IMR-90 (cell line): ENCODE data around the gene DDX46. TPM values are rescaled to one million over a fixed set of nuclear protein-coding genes. Genes with fewer than 3 reads are reported as not detected.

Experiments used
- ATAC-seq: fragments of 200-7000 bp; cut with Tn5 transposase; 2 replicates; pipeline ENCODE4 v1.9.1; 2020; ENCODE audit warnings: low read depth, mild to moderate bottlenecking, moderate library complexity
- BruUV-seq: library from RNA; stranded (reverse); fragments of 400-500 nt; replicated peaks from 2 replicates; lab custom pipeline; 2021; lab: Mats Ljungman, UMichigan
- CTCF ChIA-PET: fragments of 300-600 bp; formaldehyde crosslinking; extraction: SDS; loops from one replicate; lab custom pipeline; 2021; ENCODE audit warnings: antibody characterized with exemption; lab: Yijun Ruan, JAX
- POLR2A ChIA-PET: fragments of 300-600 bp; sonication (Branson Sonifier 250); formaldehyde crosslinking; loops from one replicate; lab custom pipeline; 2022; ENCODE audit warnings: antibody characterized with exemption; ENCODE audit not compliant: unreplicated experiment; lab: Charles Lee
- DNase-seq: peaks from one replicate; pipeline ENCODE4 v3.0.0; 2013
- H2AFZ ChIP-seq: replicated peaks from 2 replicates; pipeline ENCODE3; 2013; ENCODE audit warnings: low read length, mild to moderate bottlenecking; ENCODE audit not compliant: poor library complexity
- H2AK5ac ChIP-seq: 2 replicates; pipeline ENCODE4 v1.6.1; 2013; ENCODE audit warnings: low read depth, low read length, inconsistent platforms
- H2AK9ac ChIP-seq: replicated peaks from 2 replicates; pipeline ENCODE3; 2013; ENCODE audit warnings: mild to moderate bottlenecking, low read depth, low read length, moderate library complexity; ENCODE audit not compliant: poor library complexity
- H2BK120ac ChIP-seq: 2 replicates; pipeline ENCODE4 v1.6.1; 2013; ENCODE audit warnings: low read depth, low read length, inconsistent platforms
- H2BK15ac ChIP-seq: 3 replicates; pipeline ENCODE4 v1.6.1; 2013; ENCODE audit warnings: low read depth, low read length, inconsistent platforms
- H2BK20ac ChIP-seq: 2 replicates; pipeline ENCODE4 v1.6.1; 2013; ENCODE audit warnings: low read depth, mild to moderate bottlenecking, inconsistent platforms, low read length, moderate library complexity
- H2BK5ac ChIP-seq: 2 replicates; pipeline ENCODE4 v1.6.1; 2013; ENCODE audit warnings: mild to moderate bottlenecking, low read depth, low read length, inconsistent platforms; ENCODE audit not compliant: poor library complexity, severe bottlenecking
- H3K14ac ChIP-seq: replicated peaks from 2 replicates; pipeline ENCODE4 v1.6.1; 2013; ENCODE audit warnings: low read depth, low read length, inconsistent platforms
- H3K18ac ChIP-seq: 2 replicates; pipeline ENCODE4 v1.6.1; 2013; ENCODE audit warnings: low read depth, low read length, control low read depth
- H3K23ac ChIP-seq: 2 replicates; pipeline ENCODE4 v1.6.1; 2013; ENCODE audit warnings: low read depth, low read length, inconsistent platforms
- H3K27ac ChIP-seq: 2 replicates; pipeline ENCODE4 v1.5.1; 2013; ENCODE audit warnings: mild to moderate bottlenecking, control low read depth, low read length; ENCODE audit not compliant: insufficient read depth
- H3K27me3 ChIP-seq: 2 replicates; pipeline ENCODE4 v1.6.1; 2013; ENCODE audit warnings: low read length; ENCODE audit not compliant: control insufficient read depth, insufficient read depth
- H3K36me3 ChIP-seq: 2 replicates; pipeline ENCODE4 v1.6.1; 2013; ENCODE audit warnings: low read length, mixed read lengths; ENCODE audit not compliant: control insufficient read depth, insufficient read depth
- H3K4ac ChIP-seq: 2 replicates; pipeline ENCODE4 v1.6.1; 2013; ENCODE audit warnings: low read depth, low read length, inconsistent platforms
- H3K4me1 ChIP-seq: 2 replicates; pipeline ENCODE4 v1.6.1; 2013; ENCODE audit warnings: low read length, mixed read lengths; ENCODE audit not compliant: control insufficient read depth, insufficient read depth
- H3K4me2 ChIP-seq: 2 replicates; pipeline ENCODE4 v1.6.1; 2013; ENCODE audit warnings: low read depth, mild to moderate bottlenecking, control low read depth, low read length, moderate library complexity
- H3K4me3 ChIP-seq: 2 replicates; pipeline ENCODE4 v1.5.1; 2013; ENCODE audit warnings: low read depth, mild to moderate bottlenecking, control low read depth, low read length, moderate library complexity; ENCODE audit not compliant: insufficient read depth
- H3K56ac ChIP-seq: 2 replicates; pipeline ENCODE4 v1.6.1; 2013; ENCODE audit warnings: low read length, inconsistent platforms; ENCODE audit not compliant: insufficient read depth; ENCODE audit errors: extremely low read depth
- H3K79me1 ChIP-seq, 2 experiments: 2 replicates each; pipeline ENCODE4 v1.6.1; 2013; ENCODE audit warnings: low read length in 2 of 2, inconsistent platforms in 1 of 2, low read depth in 1 of 2
- H3K9ac ChIP-seq: 2 replicates; pipeline ENCODE4 v1.6.1; 2013; ENCODE audit warnings: low read depth, low read length, control low read depth
- H3K9me1 ChIP-seq: 2 replicates; pipeline ENCODE4 v1.6.1; 2013; ENCODE audit warnings: low read length, inconsistent platforms; ENCODE audit not compliant: insufficient read depth
- H3K9me3 ChIP-seq: 2 replicates; pipeline ENCODE4 v1.6.1; 2013; ENCODE audit warnings: low read length; ENCODE audit not compliant: control insufficient read depth, insufficient read depth
- H4K20me1 ChIP-seq: 2 replicates; pipeline ENCODE4 v1.6.1; 2013; ENCODE audit warnings: low read length, inconsistent platforms; ENCODE audit not compliant: insufficient read depth
- H4K5ac ChIP-seq: 2 replicates; pipeline ENCODE4 v1.6.1; 2013; ENCODE audit warnings: mild to moderate bottlenecking, low read depth, low read length, control low read depth
- H4K8ac ChIP-seq, 2 experiments: 2 replicates each; pipeline ENCODE4 v1.6.1; 2013; ENCODE audit warnings: low read depth in 2 of 2, low read length in 2 of 2, control low read depth in 1 of 2, inconsistent platforms in 1 of 2
- H4K91ac ChIP-seq: 2 replicates; pipeline ENCODE4 v1.6.1; 2013; ENCODE audit warnings: low read depth, low read length, inconsistent platforms; ENCODE audit not compliant: insufficient read depth
- BHLHE40 ChIP-seq: fragments of 150-350 bp; IDR thresholded peaks from 2 replicates; pipeline ENCODE4 v1.6.1; 2016; ENCODE audit warnings: mild to moderate bottlenecking, low read depth, low read length
- CEBPB ChIP-seq: IDR thresholded peaks from 2 replicates; pipeline ENCODE4 v1.6.1; 2012; ENCODE audit warnings: low read depth, low read length, improper control_type of control experiment
- CHD1 ChIP-seq: IDR thresholded peaks from 2 replicates; pipeline ENCODE4 v1.6.1; 2012; ENCODE audit warnings: low read depth, low read length, improper control_type of control experiment
- FOS ChIP-seq: fragments of 150-350 bp; IDR thresholded peaks from 2 replicates; pipeline ENCODE4 v1.6.1; 2016; ENCODE audit warnings: low read depth, low read length
- MAFK ChIP-seq: IDR thresholded peaks from 2 replicates; pipeline ENCODE4 v1.6.1; 2012; ENCODE audit warnings: low read depth, low read length, improper control_type of control experiment
- MAZ ChIP-seq: IDR thresholded peaks from 2 replicates; pipeline ENCODE4 v1.6.1; 2012; ENCODE audit warnings: low read depth, mild to moderate bottlenecking, low read length, improper control_type of control experiment, moderate library complexity, borderline replicate concordance
- MXI1 ChIP-seq: IDR thresholded peaks from 2 replicates; pipeline ENCODE4 v1.6.1; 2012; ENCODE audit warnings: low read depth, mild to moderate bottlenecking, low read length, moderate library complexity, borderline replicate concordance
- NFE2L2 ChIP-seq: fragments of 150-350 bp; IDR thresholded peaks from 2 replicates; pipeline ENCODE4 v1.6.1; 2016; ENCODE audit warnings: low read depth, mild to moderate bottlenecking, low read length
- POLR2A ChIP-seq: IDR thresholded peaks from 2 replicates; pipeline ENCODE4 v1.6.1; 2012; ENCODE audit warnings: mild to moderate bottlenecking, low read depth, low read length
- RAD21 ChIP-seq: IDR thresholded peaks from 2 replicates; pipeline ENCODE4 v1.6.1; 2012; ENCODE audit warnings: low read length, improper control_type of control experiment
- RCOR1 ChIP-seq: IDR thresholded peaks from 2 replicates; pipeline ENCODE4 v1.6.1; 2012; ENCODE audit warnings: mild to moderate bottlenecking, low read length, improper control_type of control experiment; ENCODE audit not compliant: insufficient replicate concordance
- RFX5 ChIP-seq: IDR thresholded peaks from 2 replicates; pipeline ENCODE4 v1.8.0; 2012; ENCODE audit warnings: low read depth, mild to moderate bottlenecking, low read length, moderate library complexity
- SMC3 ChIP-seq: fragments of 150-350 bp; IDR thresholded peaks from 2 replicates; pipeline ENCODE4 v1.6.1; 2016; ENCODE audit warnings: low read depth, mild to moderate bottlenecking, antibody characterized with exemption, low read length, moderate library complexity
- USF2 ChIP-seq: fragments of 150-350 bp; IDR thresholded peaks from 2 replicates; pipeline ENCODE4 v1.6.1; 2017; ENCODE audit warnings: mild to moderate bottlenecking, antibody characterized with exemption, low read length, low read depth
- WGBS, 2 experiments: methylation state at CpG; one replicate each; pipeline versions ENCODE4 v1.1.5 to v1.1.7; 2013; ENCODE audit warnings: missing lambda C conversion rate in 2 of 2; ENCODE audit not compliant: insufficient read length in 1 of 2; ENCODE audit errors: extremely low coverage in 2 of 2; 5-methylcytosine and 5-hydroxymethylcytosine counted together
- dilution Hi-C: fragments of 300-500 bp; cut with HindIII; formaldehyde crosslinking; loops from one replicate; pipeline ENCODE4 v1.14.3; 2018; ENCODE audit warnings: low sequenced_read_pairs; ENCODE audit not compliant: unreplicated experiment
- in situ Hi-C: fragments of 300-500 bp; cut with MboI; formaldehyde crosslinking; loops from 3 replicates; pipeline ENCODE4 v1.14.3; 2019; ENCODE audit warnings: low sequenced_read_pairs, inconsistent platforms, mixed read lengths
- intact Hi-C: fragments of 100-400 bp; cut with micrococcal nuclease; formaldehyde crosslinking; loops from 2 replicates; pipeline ENCODE4 v1.10.0; 2022
- polyA plus RNA-seq, 3 experiments: library from polyadenylated mRNA; depleted of rRNA; stranded (reverse); fragments of >200 nt; gene quantifications; 2 replicates each; pipeline ENCODE4 v1.2.3, GENCODE V29; 2012; ENCODE audit warnings: low replicate concordance in 1 of 3
- total RNA-seq: library from RNA; depleted of rRNA; stranded (reverse); fragments of >200 nt; gene quantifications from 2 replicates; pipeline ENCODE4 v1.2.3, GENCODE V29; 2012
- TF ChIP-seq, protein P1 (sequence below): fragments of 150-350 bp; IDR thresholded peaks from 2 replicates; pipeline ENCODE4 v1.6.1; 2016; ENCODE audit warnings: low read depth, mild to moderate bottlenecking, low read length, moderate library complexity, borderline replicate concordance
- TF ChIP-seq, protein P2 (sequence below): conservative IDR thresholded peaks from 2 replicates; pipeline ENCODE4 v1.5.1; 2012; ENCODE audit warnings: mild to moderate bottlenecking, low read depth, low read length, improper control_type of control experiment

Gene DDX46
- total and polyA plus RNA-seq, 2 of the 4 experiments (the other 2 are of a cell fraction): 22.5 to 26.0 TPM

DNA sequence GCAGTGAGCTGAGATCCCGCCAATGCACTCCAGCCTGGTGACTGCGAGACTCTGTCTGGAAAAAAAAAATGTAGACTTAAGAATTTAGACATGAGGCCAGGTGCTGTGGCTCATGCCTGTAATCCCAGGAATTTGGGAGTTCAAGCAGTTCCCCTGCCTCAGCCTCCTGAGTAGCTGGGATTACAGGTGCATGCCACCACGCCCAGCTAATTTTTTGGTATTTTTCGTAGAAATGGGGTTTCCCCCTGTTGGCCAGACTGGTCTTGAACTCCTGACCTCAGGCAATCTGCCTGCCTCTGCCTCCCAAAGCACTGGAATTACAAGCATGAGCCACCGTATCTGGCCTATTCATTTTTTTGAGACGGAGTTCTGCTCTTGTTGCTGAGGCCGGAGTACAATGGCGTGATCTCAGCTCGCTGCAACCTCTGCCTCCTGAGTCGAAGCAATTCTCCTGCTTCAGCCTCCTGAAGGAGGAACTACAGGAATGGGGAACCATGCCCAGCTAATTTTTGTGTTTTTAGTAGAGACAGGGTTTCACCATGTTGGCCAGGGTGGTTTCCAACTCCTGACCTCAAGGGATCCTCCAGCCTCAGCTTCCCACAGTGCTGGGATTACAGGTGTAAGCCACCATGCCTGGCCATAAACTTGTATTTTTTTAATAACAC lies 14.0 kb downstream of the DDX46 start:
- H4K5ac ChIP-seq: no peak overlapping the region
- ChIA-PET CTCF (no interaction called here), POLR2A (no interaction called here)
- peaks cover 34% of the 10 kb centered on the region for H3K36me3 ChIP-seq
- dilution Hi-C loops: no loop called here
- H3K4me1 ChIP-seq: no peaks in the 10 kb centered on the region
- H2BK120ac ChIP-seq: no peak overlapping the region
- H3K9me3 ChIP-seq: no peaks in the 10 kb centered on the region
- H3K4ac ChIP-seq: no peak overlapping the region
- H2AK5ac ChIP-seq: no peak overlapping the region
- no peak for TF ChIP-seq FOS
- TF ChIP-seq POLR2A: no peak
- TF ChIP-seq USF2: no peak
- TF ChIP-seq MAZ: no peak
- TF ChIP-seq RFX5: no peak
- TF ChIP-seq BHLHE40: no peak
- no peak for TF ChIP-seq NFE2L2
- TF ChIP-seq RAD21: no peak
- TF ChIP-seq MXI1: no peak
- TF ChIP-seq CHD1: no peak
- TF ChIP-seq MAFK: no peak
- no peak for TF ChIP-seq SMC3
- TF ChIP-seq, protein P1, sequence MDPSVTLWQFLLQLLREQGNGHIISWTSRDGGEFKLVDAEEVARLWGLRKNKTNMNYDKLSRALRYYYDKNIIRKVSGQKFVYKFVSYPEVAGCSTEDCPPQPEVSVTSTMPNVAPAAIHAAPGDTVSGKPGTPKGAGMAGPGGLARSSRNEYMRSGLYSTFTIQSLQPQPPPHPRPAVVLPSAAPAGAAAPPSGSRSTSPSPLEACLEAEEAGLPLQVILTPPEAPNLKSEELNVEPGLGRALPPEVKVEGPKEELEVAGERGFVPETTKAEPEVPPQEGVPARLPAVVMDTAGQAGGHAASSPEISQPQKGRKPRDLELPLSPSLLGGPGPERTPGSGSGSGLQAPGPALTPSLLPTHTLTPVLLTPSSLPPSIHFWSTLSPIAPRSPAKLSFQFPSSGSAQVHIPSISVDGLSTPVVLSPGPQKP: no peak
- no peak for TF ChIP-seq RCOR1
- TF ChIP-seq CEBPB: no peak
- TF ChIP-seq, protein P2, sequence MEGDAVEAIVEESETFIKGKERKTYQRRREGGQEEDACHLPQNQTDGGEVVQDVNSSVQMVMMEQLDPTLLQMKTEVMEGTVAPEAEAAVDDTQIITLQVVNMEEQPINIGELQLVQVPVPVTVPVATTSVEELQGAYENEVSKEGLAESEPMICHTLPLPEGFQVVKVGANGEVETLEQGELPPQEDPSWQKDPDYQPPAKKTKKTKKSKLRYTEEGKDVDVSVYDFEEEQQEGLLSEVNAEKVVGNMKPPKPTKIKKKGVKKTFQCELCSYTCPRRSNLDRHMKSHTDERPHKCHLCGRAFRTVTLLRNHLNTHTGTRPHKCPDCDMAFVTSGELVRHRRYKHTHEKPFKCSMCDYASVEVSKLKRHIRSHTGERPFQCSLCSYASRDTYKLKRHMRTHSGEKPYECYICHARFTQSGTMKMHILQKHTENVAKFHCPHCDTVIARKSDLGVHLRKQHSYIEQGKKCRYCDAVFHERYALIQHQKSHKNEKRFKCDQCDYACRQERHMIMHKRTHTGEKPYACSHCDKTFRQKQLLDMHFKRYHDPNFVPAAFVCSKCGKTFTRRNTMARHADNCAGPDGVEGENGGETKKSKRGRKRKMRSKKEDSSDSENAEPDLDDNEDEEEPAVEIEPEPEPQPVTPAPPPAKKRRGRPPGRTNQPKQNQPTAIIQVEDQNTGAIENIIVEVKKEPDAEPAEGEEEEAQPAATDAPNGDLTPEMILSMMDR: no peak
- H3K27ac ChIP-seq: no peak overlapping the region
- H3K4me2 ChIP-seq: no peak overlapping the region
- intact Hi-C loops: no loop called here
- H3K9me1 ChIP-seq: no peaks in the 10 kb centered on the region
- no TSS peak for BruUV-seq
- H3K4me3 ChIP-seq: no peak overlapping the region
- DNase-seq (no peak), ATAC-seq (no peak)
- no peak overlapping the region for H2AFZ ChIP-seq
- H3K18ac ChIP-seq: no peak overlapping the region
- no peak overlapping the region for H4K8ac ChIP-seq
- no peak overlapping the region for H2AK9ac ChIP-seq
- in situ Hi-C loops: no loop called here
- H3K79me1 ChIP-seq: peaks cover 7 to 15% of the 10 kb centered on the region in 2 experiments; a peak in 2 of 4 replicates
- no peaks in the 10 kb centered on the region for H3K27me3 ChIP-seq
- no peak overlapping the region for H4K91ac ChIP-seq
- H2BK5ac ChIP-seq: no peak overlapping the region
- H2BK20ac ChIP-seq: no peak overlapping the region
- no peak overlapping the region for H3K56ac ChIP-seq
- H3K14ac ChIP-seq: no peak overlapping the region
- H2BK15ac ChIP-seq: no peak overlapping the region
- H3K23ac ChIP-seq: no peak overlapping the region
- H3K9ac ChIP-seq: no peak overlapping the region
- no peaks in the 10 kb centered on the region for H4K20me1 ChIP-seq
- WGBS, 2 experiments: 92% methylated on average over 2 of the region's 10 CpGs; no CpG with 5 or more reads in 1 of the 2 experiments
